Activated naive CD4-positive, alpha-beta T cell treated with anti-CD3 and anti-CD28 coated beads, Interleukin-2, amount 50 U/mL, for 72 hours (primary cell): ENCODE measurements around the gene KLHDC4. TPM values are rescaled to one million over a fixed set of nuclear protein-coding genes. Genes with fewer than 3 reads are reported as not detected.
"Not testable (repeated sequence)": the region's sequence is repeated elsewhere in the genome, so short reads cannot be mapped to it uniquely, and the experiment has no call there.

Experiments used
- ATAC-seq, 2 donors: fragments of 150-1000 bp; cut with Tn5 transposase; 2 replicates each; pipeline ENCODE4 v1.10.0; 2021; ENCODE audit warnings: mild to moderate bottlenecking in 2 of 2, moderate library complexity in 2 of 2
- DNase-seq, 2 donors: peaks; one replicate each; pipeline ENCODE4 v3.0.0; 2021 to 2022; ENCODE audit warnings: low spot score in 2 of 2
- H3K27ac Mint-ChIP-seq, 2 donors: one replicate each; pipeline ENCODE4 v1.8.0; 2022; ENCODE audit warnings: mild to moderate bottlenecking in 2 of 2, mixed read lengths in 2 of 2
- H3K36me3 Mint-ChIP-seq, 2 donors: one replicate each; pipeline ENCODE4 v1.8.0; 2022; ENCODE audit warnings: mixed read lengths in 2 of 2
- H3K9me3 Mint-ChIP-seq, 2 donors: one replicate each; pipeline ENCODE4 v1.8.0; 2022; ENCODE audit warnings: mixed read lengths in 2 of 2
- total RNA-seq, 2 donors: library from RNA; stranded (reverse); gene quantifications; one replicate each; pipeline ENCODE4 v1.2.3, GENCODE V29; 2022

KLHDC4 gene
- total RNA-seq, 2 donors from 2014 or later = 75.4 to 114 TPM

GRCh38 chr16:87791295-87792204, 25.8 kb upstream of the KLHDC4 start:
- Mint-ChIP-seq H3K27ac (no peak overlapping the region), H3K36me3 (no peaks in the 10 kb centered on the region), H3K9me3 (no peaks in the 10 kb centered on the region)
- DNase-seq = no peak
- no peak for ATAC-seq

GRCh38 chr16:87790292-87791100, 24.7 kb upstream of the KLHDC4 start:
- no peaks in the 10 kb centered on the region for H3K36me3 Mint-ChIP-seq
- H3K27ac Mint-ChIP-seq = no peak overlapping the region
- ATAC-seq (no peak), DNase-seq (no peak)
- H3K9me3 Mint-ChIP-seq = no peaks in the 10 kb centered on the region

- no peak overlapping the region for H3K27ac Mint-ChIP-seq
- no peaks in the 10 kb centered on the region for H3K9me3 Mint-ChIP-seq
- no peaks in the 10 kb centered on the region for H3K36me3 Mint-ChIP-seq
- ATAC-seq (no peak), DNase-seq (no peak)
Observed at GRCh38 chr16:87789437-87790291, 23.9 kb upstream of the KLHDC4 start.

GRCh38 chr16:87788730-87789436, 23.1 kb upstream of the KLHDC4 start:
- not testable (repeated sequence) for H3K27ac Mint-ChIP-seq, ATAC-seq, H3K36me3 Mint-ChIP-seq, DNase-seq, H3K9me3 Mint-ChIP-seq

- not testable (repeated sequence) for H3K9me3 Mint-ChIP-seq, H3K36me3 Mint-ChIP-seq, DNase-seq, ATAC-seq
- peak overlapping the region in 1 of 2 donors; percentile 60 for H3K27ac Mint-ChIP-seq
Observed at GRCh38 chr16:87787451-87788091, 21.8 kb upstream of the KLHDC4 start.

- no peak for DNase-seq
- H3K36me3 Mint-ChIP-seq = no peaks in the 10 kb centered on the region
- H3K9me3 Mint-ChIP-seq = no peaks in the 10 kb centered on the region
- no peak overlapping the region for H3K27ac Mint-ChIP-seq
- no peak for ATAC-seq
Observed at GRCh38 chr16:87784812-87785211, 19.0 kb upstream of the KLHDC4 start.

- no peaks in the 10 kb centered on the region for H3K9me3 Mint-ChIP-seq
- DNase-seq (no peak), ATAC-seq (no peak)
- no peak overlapping the region for H3K27ac Mint-ChIP-seq
- H3K36me3 Mint-ChIP-seq = peaks cover 0 to 5% of the 10 kb centered on the region in 2 donors
Observed at GRCh38 chr16:87782033-87782432, 16.2 kb upstream of the KLHDC4 start.

- DNase-seq (peak; percentile 46 to 88), ATAC-seq (peak; percentile 7 to 58)
- H3K27ac Mint-ChIP-seq = peak overlapping the region; percentile 99 to 100
- no peaks in the 10 kb centered on the region for H3K9me3 Mint-ChIP-seq
- H3K36me3 Mint-ChIP-seq = peaks cover 0 to 5% of the 10 kb centered on the region in 2 donors
Observed at GRCh38 chr16:87780385-87780989, 14.7 kb upstream of the KLHDC4 start.

- Mint-ChIP-seq H3K36me3 (peaks cover 0 to 5% of the 10 kb centered on the region in 2 donors), H3K27ac (peak overlapping the region; percentile 99 to 100), H3K9me3 (no peaks in the 10 kb centered on the region)
- ATAC-seq (peak; percentile 76 to 79), DNase-seq (peak; percentile 96 to 98)
Observed at GRCh38 chr16:87778830-87779579, 13.2 kb upstream of the KLHDC4 start.

- peak overlapping the region; percentile 99 to 100 for H3K27ac Mint-ChIP-seq
- peaks cover 0 to 5% of the 10 kb centered on the region in 2 donors for H3K36me3 Mint-ChIP-seq
- ATAC-seq (no peak), DNase-seq (peak in 1 of 2 donors; percentile 57)
- H3K9me3 Mint-ChIP-seq = no peaks in the 10 kb centered on the region
Observed at GRCh38 chr16:87778476-87778829, 12.7 kb upstream of the KLHDC4 start.

GRCh38 chr16:87773836-87774235, 8.1 kb upstream of the KLHDC4 start:
- not testable (repeated sequence) for H3K27ac Mint-ChIP-seq, H3K9me3 Mint-ChIP-seq, H3K36me3 Mint-ChIP-seq, DNase-seq, ATAC-seq

GRCh38 chr16:87767456-87767855, 1.7 kb upstream of the KLHDC4 start:
- not testable (repeated sequence) for H3K9me3 Mint-ChIP-seq, DNase-seq, ATAC-seq
- peaks cover 14 to 17% of the 10 kb centered on the region in 2 donors for H3K36me3 Mint-ChIP-seq
- peak overlapping the region; percentile 53 to 96 for H3K27ac Mint-ChIP-seq

GRCh38 chr16:87766485-87766797, 655 bp upstream of the KLHDC4 start:
- no peak for ATAC-seq

GRCh38 chr16:87765473-87765775, 362 bp downstream of the KLHDC4 start:
- Mint-ChIP-seq H3K9me3 (no peaks in the 10 kb centered on the region), H3K36me3 (peaks cover 21 to 23% of the 10 kb centered on the region in 2 donors), H3K27ac (peak overlapping the region; percentile 96)
- ATAC-seq (peak; percentile 53 to 66), DNase-seq (peak in 1 of 2 donors; percentile 12)

More at GRCh38 chr16:87766485-87766797, 655 bp upstream of the KLHDC4 start:
- Mint-ChIP-seq H3K27ac (peak overlapping the region; percentile 96 to 99), H3K36me3 (peaks cover 16 to 23% of the 10 kb centered on the region in 2 donors), H3K9me3 (no peaks in the 10 kb centered on the region)
- no peak for DNase-seq
